GM19468 (cell line): ENCODE results near the gene BRD9.
"Not testable (repeated sequence)": the region's sequence is repeated elsewhere in the genome, so short reads cannot be mapped to it uniquely, and the experiment has no call there.

Source experiments
- ATAC-seq: cut with Tn5 transposase; IDR thresholded peaks from one replicate; pipeline ENCODE4 v1.9.1; 2021; ENCODE audit warnings: mild to moderate bottlenecking, moderate library complexity, moderate number of reproducible peaks; ENCODE audit not compliant: unreplicated experiment; ENCODE audit errors: extremely low read depth

Gene BRD9

GRCh38 chr5:848671-849111 lies 43.9 kb downstream of the BRD9 start:
- no peak for ATAC-seq

DNA sequence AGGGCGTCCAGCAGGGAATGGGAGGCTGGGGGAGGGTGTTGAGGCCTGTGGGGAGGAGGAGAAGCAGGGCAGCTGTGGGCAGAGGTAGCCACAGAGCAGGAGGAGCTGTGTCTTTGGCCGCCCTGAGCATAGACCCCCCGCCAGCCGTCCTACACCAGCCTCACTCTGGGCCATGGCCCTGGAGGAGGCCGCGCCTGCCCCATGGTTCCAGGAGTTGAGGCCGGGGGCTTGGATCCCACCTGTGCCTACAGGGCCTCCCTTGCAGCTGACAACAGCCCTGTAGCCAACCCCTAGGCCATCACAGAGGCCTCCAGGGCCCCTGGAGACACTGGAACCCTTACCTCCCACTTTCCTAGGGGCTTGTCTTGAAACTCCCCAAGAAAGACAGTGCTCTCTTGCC lies 44.9 kb downstream of the BRD9 start:
- not testable (repeated sequence) for ATAC-seq

GRCh38 chr5:847212-847611 lies 45.4 kb downstream of the BRD9 start:
- ATAC-seq: not testable (repeated sequence)

DNA sequence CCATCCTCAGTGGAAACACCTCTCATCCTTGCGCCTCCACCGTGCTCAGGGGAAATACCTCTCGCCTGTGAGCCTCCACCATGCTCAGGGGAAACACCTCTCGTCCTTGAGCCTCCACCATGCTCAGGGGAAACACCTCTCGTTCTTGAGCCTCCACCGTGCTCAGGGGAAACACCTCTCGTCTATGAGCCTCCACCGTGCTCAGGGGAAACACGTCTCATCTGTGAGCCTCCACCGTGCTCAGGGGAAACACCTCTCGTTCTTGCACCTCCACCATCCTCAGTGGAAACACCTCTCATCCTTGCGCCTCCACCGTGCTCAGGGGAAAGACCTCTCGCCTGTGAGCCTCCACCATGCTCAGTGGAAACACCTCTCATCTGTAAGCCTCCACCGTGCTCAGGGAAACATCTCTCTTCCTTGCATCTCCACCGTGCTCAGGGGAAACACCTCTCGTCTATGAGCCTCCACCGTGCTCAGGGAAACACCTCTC lies 46.0 kb downstream of the BRD9 start:
- ATAC-seq: not testable (repeated sequence)

GRCh38 chr5:845676-846601 lies 46.7 kb downstream of the BRD9 start:
- ATAC-seq: not testable (repeated sequence)

DNA sequence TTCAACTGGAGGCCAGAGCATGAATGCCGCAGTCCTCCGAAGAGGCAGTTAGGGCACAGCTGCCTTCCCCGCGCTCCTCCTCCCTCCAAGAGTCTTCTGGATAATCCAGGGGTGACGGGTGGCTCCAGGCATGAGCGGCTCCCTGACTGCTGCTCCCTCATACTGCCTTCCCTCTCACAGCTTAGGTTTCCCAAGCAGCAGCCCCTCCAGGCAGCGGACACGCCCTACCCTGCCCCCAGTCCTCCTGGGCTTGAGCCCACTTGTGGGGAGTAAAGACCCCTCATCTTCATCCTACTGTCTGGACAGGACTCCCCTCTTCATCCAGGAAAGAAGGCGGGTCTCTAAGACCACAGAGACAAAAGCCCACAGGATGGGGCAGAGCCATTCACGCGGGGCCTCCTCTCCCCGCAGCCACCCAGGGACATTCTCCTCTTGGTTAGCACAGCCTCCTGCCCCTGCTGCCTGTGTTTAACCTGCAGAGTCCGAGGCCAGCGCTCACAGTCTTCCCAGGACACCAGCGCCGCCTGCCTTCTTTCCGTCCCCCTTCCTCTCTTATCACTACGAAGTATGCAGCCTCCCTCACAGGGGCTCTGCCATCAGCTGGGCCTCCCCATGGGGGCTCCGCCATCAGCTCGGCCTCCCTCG lies 47.4 kb downstream of the BRD9 start:
- ATAC-seq: not testable (repeated sequence)

GRCh38 chr5:844426-844825 lies 48.2 kb downstream of the BRD9 start:
- not testable (repeated sequence) for ATAC-seq

GRCh38 chr5:843926-844325 lies 48.7 kb downstream of the BRD9 start:
- ATAC-seq: not testable (repeated sequence)

DNA sequence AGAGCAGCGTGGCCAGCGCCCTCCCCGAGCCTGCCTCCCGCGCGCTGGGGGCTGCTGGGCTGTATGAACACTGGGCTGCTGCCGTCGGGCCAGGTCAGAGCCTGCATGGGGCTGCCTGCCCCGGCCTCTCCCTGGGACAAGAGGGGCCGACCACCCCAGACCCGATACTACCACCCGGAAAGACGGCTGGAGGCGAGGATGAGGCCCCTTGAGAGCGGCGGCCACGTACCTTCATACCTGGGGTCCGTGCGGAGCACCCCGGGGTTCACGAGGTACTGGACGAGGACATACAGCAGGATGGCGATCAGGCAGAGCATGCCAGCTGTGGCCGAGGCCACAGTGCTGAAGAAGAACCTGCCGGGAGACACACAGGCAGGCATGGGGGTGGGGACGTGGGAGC lies 49.2 kb downstream of the BRD9 start:
- ATAC-seq: not testable (repeated sequence)

GRCh38 chr5:842402-843221 lies 50.0 kb downstream of the BRD9 start:
- not testable (repeated sequence) for ATAC-seq

GRCh38 chr5:841531-842401 lies 50.8 kb downstream of the BRD9 start:
- ATAC-seq: not testable (repeated sequence)

- not testable (repeated sequence) for ATAC-seq
These were observed 51.6 kb downstream of the BRD9 start for GRCh38 chr5:840974-841435.

GRCh38 chr5:840118-840973 lies 52.3 kb downstream of the BRD9 start:
- not testable (repeated sequence) for ATAC-seq

DNA sequence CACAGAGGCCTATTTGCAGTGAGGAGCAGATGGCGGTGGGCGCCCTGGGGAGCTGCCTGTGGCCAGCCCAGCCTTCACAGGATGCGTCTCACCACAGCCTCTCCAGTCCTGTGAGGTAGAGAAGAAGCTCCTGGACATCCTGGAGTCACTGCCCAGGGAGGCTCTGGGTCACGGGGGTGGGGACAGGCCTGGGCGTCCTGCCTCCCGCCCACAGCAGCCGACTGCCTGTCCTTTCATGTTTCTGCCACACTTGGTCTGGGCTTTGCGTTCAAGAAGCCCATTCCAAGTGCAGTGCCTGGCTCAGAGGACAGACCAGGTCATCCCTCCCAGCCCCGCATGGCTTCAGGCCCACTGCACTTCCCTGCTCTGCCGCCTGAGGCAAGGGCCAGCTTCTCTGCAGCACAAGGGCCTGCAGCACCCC lies 54.2 kb downstream of the BRD9 start:
- not testable (repeated sequence) for ATAC-seq

GRCh38 chr5:837621-838121 lies 54.9 kb downstream of the BRD9 start:
- not testable (repeated sequence) for ATAC-seq

DNA sequence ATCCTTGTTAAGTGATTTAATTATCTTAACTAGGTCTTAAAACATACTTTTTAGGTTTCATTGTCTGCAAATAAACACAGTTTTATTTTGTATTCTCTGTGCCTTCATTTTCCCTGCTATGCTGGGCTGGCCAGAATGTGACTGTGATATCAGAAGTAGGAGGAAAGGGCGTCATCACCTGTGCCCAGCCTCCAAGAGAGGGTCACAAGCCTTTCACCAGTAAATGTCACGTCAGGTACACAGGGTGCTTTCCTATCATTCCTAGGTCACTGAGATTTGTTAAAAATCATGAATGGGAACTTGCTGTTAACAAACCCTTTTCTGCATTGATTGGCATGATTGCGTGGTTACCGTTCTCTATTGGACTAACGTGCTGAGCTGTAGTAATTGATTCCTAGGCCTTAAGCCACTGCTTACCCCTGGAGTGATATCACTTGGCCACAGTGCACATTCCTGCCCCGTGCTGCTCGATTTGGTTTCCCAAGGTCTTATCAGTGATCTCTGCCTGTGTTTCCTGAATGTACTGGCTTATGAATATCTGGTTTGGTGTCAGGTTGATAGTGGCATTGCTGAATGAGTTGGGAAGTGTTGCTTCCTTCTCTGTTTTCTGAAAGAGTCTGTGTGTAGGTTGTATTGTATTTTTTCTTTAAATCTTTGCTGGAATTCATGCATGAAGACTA lies 56.5 kb downstream of the BRD9 start:
- not testable (repeated sequence) for ATAC-seq

- not testable (repeated sequence) for ATAC-seq
These were observed 58.6 kb downstream of the BRD9 start for GRCh38 chr5:834013-834412.
